GM18861 (cell line): Measurements from ENCODE around the gene MEGF11.

ENCODE experiments used
- ATAC-seq: cut with Tn5 transposase; IDR thresholded peaks from one replicate; pipeline ENCODE4 v1.9.1; 2021; ENCODE audit not compliant: unreplicated experiment

MEGF11 gene

GRCh38 chr15:66172324-66172980 is 81.1 kb downstream of the MEGF11 start:
- no peak for ATAC-seq

- no peak for ATAC-seq
Observed at GRCh38 chr15:66171841-66172240, 81.7 kb downstream of the MEGF11 start.

GRCh38 chr15:66170716-66171115 is 82.8 kb downstream of the MEGF11 start:
- ATAC-seq, result no peak

GRCh38 chr15:66170042-66170441 is 83.5 kb downstream of the MEGF11 start:
- no peak for ATAC-seq

GRCh38 chr15:66169625-66170024 is 83.9 kb downstream of the MEGF11 start:
- ATAC-seq, result no peak

- no peak for ATAC-seq
Observed at GRCh38 chr15:66169023-66169422, 84.5 kb downstream of the MEGF11 start.

GRCh38 chr15:66167854-66168253 is 85.7 kb downstream of the MEGF11 start:
- no peak for ATAC-seq

- ATAC-seq, result no peak
Observed at GRCh38 chr15:66165856-66166255, 87.7 kb downstream of the MEGF11 start.

- no peak for ATAC-seq
Observed at GRCh38 chr15:66164788-66165187, 88.8 kb downstream of the MEGF11 start.

GRCh38 chr15:66163553-66163952 is 90.0 kb downstream of the MEGF11 start:
- no peak for ATAC-seq

- ATAC-seq, result no peak
Observed at GRCh38 chr15:66162286-66162685, 91.3 kb downstream of the MEGF11 start.

GRCh38 chr15:66161575-66162118 is 91.9 kb downstream of the MEGF11 start:
- no peak for ATAC-seq

GRCh38 chr15:66161108-66161507 is 92.4 kb downstream of the MEGF11 start:
- no peak for ATAC-seq

GRCh38 chr15:66157507-66157906 is 96.0 kb downstream of the MEGF11 start:
- no peak for ATAC-seq

GRCh38 chr15:66156310-66156975 is 97.1 kb downstream of the MEGF11 start:
- no peak for ATAC-seq

GRCh38 chr15:66155065-66155464 is 98.5 kb downstream of the MEGF11 start:
- no peak for ATAC-seq

- no peak for ATAC-seq
Observed at GRCh38 chr15:66154581-66154980, 99.0 kb downstream of the MEGF11 start.

- peak; percentile 64 for ATAC-seq
Observed at GRCh38 chr15:66153549-66154415, 99.8 kb downstream of the MEGF11 start.

GRCh38 chr15:66152650-66153049 is 100.9 kb downstream of the MEGF11 start:
- ATAC-seq, result no peak

GRCh38 chr15:66151809-66152208 is 101.7 kb downstream of the MEGF11 start:
- no peak for ATAC-seq

- ATAC-seq, result no peak
Observed at GRCh38 chr15:66149871-66150270, 103.7 kb downstream of the MEGF11 start.

- no peak for ATAC-seq
Observed at GRCh38 chr15:66148187-66148586, 105.4 kb downstream of the MEGF11 start.
